Measurements from ENCODE around the gene OR51E1.

Gene OR51E1

DNA sequence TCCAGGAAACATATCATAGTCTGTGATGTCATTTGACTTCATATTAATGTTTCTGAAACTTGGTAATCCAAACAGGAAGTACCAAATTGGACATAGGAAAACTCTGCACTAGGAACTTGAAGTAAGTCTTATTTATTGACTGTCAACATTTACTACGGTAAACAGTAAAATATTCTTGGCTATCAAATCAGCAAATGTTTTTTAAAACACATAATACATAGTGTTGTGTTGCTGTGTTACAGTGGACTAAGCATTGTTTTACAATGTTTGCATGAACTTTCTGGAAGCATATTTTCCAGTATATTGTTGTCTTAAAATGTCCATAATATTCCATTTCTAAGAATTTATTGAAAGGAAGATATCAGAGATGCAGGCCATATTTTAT lies 56.6 kb downstream of the OR51E1 start:
- Histone ChIP-seq H3K4me3 (ENCODE audit: insufficient read depth, low read length, poor library complexity, severe bottlenecking) (no peak overlapping the region), H2AFZ (ENCODE audit: low read depth, low read length, severe bottlenecking) (no peak overlapping the region), H4K20me1 (ENCODE audit: low read depth, low read length) (no peaks in the 10 kb centered on the region), H3K79me2 (ENCODE audit: insufficient read depth, low read length) (no peaks in the 10 kb centered on the region), H3K9me2 (replicated peaks; ENCODE audit: insufficient read depth, low read length) (no peaks in the 10 kb centered on the region), H3K27ac (ENCODE audit: low read depth, low read length) (no peak overlapping the region), H3K9ac (ENCODE audit: low read length) (no peak overlapping the region), H3F3A (ENCODE audit: insufficient read depth) (no peaks in the 10 kb centered on the region), H3K9me3 (ENCODE audit: insufficient read depth, low read length) (no peaks in the 10 kb centered on the region), H3K36me3 (ENCODE audit: low read length) (no peaks in the 10 kb centered on the region), H3K4me2 (ENCODE audit: low read depth, low read length, poor library complexity, severe bottlenecking) (no peak overlapping the region), H3K27me3 (ENCODE audit: low read length) (no peaks in the 10 kb centered on the region)
- no peak for TF ChIP-seq EZH2phosphoT487 (conservative IDR thresholded peaks at IDR 0.05; ENCODE audit: low read length)
- TF ChIP-seq, protein P1, sequence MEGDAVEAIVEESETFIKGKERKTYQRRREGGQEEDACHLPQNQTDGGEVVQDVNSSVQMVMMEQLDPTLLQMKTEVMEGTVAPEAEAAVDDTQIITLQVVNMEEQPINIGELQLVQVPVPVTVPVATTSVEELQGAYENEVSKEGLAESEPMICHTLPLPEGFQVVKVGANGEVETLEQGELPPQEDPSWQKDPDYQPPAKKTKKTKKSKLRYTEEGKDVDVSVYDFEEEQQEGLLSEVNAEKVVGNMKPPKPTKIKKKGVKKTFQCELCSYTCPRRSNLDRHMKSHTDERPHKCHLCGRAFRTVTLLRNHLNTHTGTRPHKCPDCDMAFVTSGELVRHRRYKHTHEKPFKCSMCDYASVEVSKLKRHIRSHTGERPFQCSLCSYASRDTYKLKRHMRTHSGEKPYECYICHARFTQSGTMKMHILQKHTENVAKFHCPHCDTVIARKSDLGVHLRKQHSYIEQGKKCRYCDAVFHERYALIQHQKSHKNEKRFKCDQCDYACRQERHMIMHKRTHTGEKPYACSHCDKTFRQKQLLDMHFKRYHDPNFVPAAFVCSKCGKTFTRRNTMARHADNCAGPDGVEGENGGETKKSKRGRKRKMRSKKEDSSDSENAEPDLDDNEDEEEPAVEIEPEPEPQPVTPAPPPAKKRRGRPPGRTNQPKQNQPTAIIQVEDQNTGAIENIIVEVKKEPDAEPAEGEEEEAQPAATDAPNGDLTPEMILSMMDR (IDR thresholded peaks at IDR 0.05; ENCODE audit: insufficient read depth, low read length, poor library complexity, severe bottlenecking): no peak

DNA sequence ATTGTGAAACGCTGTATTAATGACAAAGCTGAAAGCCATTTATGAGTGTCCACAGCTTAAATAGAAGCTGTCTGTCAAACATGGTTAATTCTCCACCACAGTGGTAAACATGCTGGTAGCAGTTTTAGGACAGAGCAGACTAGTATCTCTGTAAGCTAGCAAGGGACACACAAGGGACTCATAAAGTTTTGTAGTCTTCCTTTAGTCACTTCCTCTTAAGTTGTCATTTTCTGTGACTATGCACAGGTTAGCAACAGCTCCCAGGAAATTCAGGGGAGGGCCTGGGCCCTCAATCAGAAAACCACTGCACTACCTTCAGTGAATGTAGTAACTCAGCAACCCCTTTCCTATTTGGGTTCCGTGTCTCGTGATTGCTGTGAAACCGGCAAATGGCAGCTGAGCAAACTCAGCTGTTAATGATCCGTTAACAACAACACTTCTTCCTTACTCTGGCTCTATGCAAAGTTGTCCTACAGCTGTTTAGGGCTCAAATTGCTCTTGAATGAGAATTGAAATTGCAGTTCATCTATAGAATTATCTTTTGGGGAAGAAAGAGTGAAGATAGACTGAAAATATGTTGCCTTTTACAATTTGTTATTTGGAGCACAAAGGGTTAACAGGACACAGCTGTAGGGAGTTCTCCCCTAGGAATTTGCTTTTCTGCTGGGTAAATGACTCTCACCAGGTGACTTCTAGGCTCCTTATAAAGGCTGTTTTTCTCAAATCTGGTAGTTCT lies 60.4 kb downstream of the OR51E1 start, which contains the start of gene MMP26:
Gene MMP26, plus strand, starts transcription at position 731 of the 736 bp plus-strand sequence.
- no peaks in the 10 kb centered on the region for H3K27me3 ChIP-seq (ENCODE audit: low read length)
- H3K9me3 ChIP-seq (ENCODE audit: insufficient read depth, low read length): no peaks in the 10 kb centered on the region
- H3F3A ChIP-seq (ENCODE audit: insufficient read depth): no peaks in the 10 kb centered on the region
- no peaks in the 10 kb centered on the region for H4K20me1 ChIP-seq (ENCODE audit: low read depth, low read length)
- no peak within 1 kb of the TSS for H3K9ac ChIP-seq (ENCODE audit: low read length)
- H3K9me2 ChIP-seq (replicated peaks; ENCODE audit: insufficient read depth, low read length): no peaks in the 10 kb centered on the region
- H3K4me3 ChIP-seq (ENCODE audit: insufficient read depth, low read length, poor library complexity, severe bottlenecking): no peak within 1 kb of the TSS
- no peaks in the 10 kb centered on the region for H3K36me3 ChIP-seq (ENCODE audit: low read length)
- H2AFZ ChIP-seq (ENCODE audit: low read depth, low read length, severe bottlenecking): no peak within 1 kb of the TSS
- H3K79me2 ChIP-seq (ENCODE audit: insufficient read depth, low read length): no peaks in the 10 kb centered on the region
- H3K4me2 ChIP-seq (ENCODE audit: low read depth, low read length, poor library complexity, severe bottlenecking): no peak within 1 kb of the TSS
- TF ChIP-seq, protein P1 (IDR thresholded peaks at IDR 0.05; ENCODE audit: insufficient read depth, low read length, poor library complexity, severe bottlenecking): no peak
- no peak for TF ChIP-seq EZH2phosphoT487 (conservative IDR thresholded peaks at IDR 0.05; ENCODE audit: low read length)
- H3K27ac ChIP-seq (ENCODE audit: low read depth, low read length): no peak within 1 kb of the TSS

GRCh38 chr11:4704790-4705334 lies 61.1 kb downstream of the OR51E1 start:
- H3K9me2 ChIP-seq (replicated peaks; ENCODE audit: insufficient read depth, low read length): no peaks in the 10 kb centered on the region
- no peaks in the 10 kb centered on the region for H3K27me3 ChIP-seq (ENCODE audit: low read length)
- H3F3A ChIP-seq (ENCODE audit: insufficient read depth): no peaks in the 10 kb centered on the region
- no peak overlapping the region for H3K4me2 ChIP-seq (ENCODE audit: low read depth, low read length, poor library complexity, severe bottlenecking)
- TF ChIP-seq, protein P1 (IDR thresholded peaks at IDR 0.05; ENCODE audit: insufficient read depth, low read length, poor library complexity, severe bottlenecking): no peak
- TF ChIP-seq EZH2phosphoT487 (conservative IDR thresholded peaks at IDR 0.05; ENCODE audit: low read length): no peak
- H3K9ac ChIP-seq (ENCODE audit: low read length): no peak overlapping the region
- H3K36me3 ChIP-seq (ENCODE audit: low read length): no peaks in the 10 kb centered on the region
- H3K4me3 ChIP-seq (ENCODE audit: insufficient read depth, low read length, poor library complexity, severe bottlenecking): no peak overlapping the region
- H3K27ac ChIP-seq (ENCODE audit: low read depth, low read length): no peak overlapping the region
- H3K79me2 ChIP-seq (ENCODE audit: insufficient read depth, low read length): no peaks in the 10 kb centered on the region
- H3K9me3 ChIP-seq (ENCODE audit: insufficient read depth, low read length): no peaks in the 10 kb centered on the region
- H2AFZ ChIP-seq (ENCODE audit: low read depth, low read length, severe bottlenecking): no peak overlapping the region
- no peaks in the 10 kb centered on the region for H4K20me1 ChIP-seq (ENCODE audit: low read depth, low read length)
